ENCODE data around the gene GNL2.
"Not testable (repeated sequence)": the region's sequence is repeated elsewhere in the genome, so short reads cannot be mapped to it uniquely, and the experiment has no call there.

Gene GNL2

GRCh38 chr1:37540036-37540785 lies 55.5 kb downstream of the GNL2 start:
- Histone ChIP-seq H3K27me3 (ENCODE audit: insufficient read depth, poor library complexity, severe bottlenecking) (no peaks in the 10 kb centered on the region), H3K27ac (replicated peaks) (no peak overlapping the region), H3K4me3 (replicated peaks; ENCODE audit: insufficient read depth, low read length) (no peak overlapping the region)
- TF ChIP-seq CTCF (IDR thresholded peaks at IDR 0.05; ENCODE audit: insufficient read depth, low read length) (no peak), POLR2AphosphoS5 (IDR thresholded peaks at IDR 0.05; ENCODE audit: low read depth) (no peak), SPI1 (IDR thresholded peaks at IDR 0.05; ENCODE audit: borderline replicate concordance, low read depth) (no peak), GABPA (IDR thresholded peaks at IDR 0.05; ENCODE audit: low read depth) (no peak)
- TF ChIP-seq, protein P1, sequence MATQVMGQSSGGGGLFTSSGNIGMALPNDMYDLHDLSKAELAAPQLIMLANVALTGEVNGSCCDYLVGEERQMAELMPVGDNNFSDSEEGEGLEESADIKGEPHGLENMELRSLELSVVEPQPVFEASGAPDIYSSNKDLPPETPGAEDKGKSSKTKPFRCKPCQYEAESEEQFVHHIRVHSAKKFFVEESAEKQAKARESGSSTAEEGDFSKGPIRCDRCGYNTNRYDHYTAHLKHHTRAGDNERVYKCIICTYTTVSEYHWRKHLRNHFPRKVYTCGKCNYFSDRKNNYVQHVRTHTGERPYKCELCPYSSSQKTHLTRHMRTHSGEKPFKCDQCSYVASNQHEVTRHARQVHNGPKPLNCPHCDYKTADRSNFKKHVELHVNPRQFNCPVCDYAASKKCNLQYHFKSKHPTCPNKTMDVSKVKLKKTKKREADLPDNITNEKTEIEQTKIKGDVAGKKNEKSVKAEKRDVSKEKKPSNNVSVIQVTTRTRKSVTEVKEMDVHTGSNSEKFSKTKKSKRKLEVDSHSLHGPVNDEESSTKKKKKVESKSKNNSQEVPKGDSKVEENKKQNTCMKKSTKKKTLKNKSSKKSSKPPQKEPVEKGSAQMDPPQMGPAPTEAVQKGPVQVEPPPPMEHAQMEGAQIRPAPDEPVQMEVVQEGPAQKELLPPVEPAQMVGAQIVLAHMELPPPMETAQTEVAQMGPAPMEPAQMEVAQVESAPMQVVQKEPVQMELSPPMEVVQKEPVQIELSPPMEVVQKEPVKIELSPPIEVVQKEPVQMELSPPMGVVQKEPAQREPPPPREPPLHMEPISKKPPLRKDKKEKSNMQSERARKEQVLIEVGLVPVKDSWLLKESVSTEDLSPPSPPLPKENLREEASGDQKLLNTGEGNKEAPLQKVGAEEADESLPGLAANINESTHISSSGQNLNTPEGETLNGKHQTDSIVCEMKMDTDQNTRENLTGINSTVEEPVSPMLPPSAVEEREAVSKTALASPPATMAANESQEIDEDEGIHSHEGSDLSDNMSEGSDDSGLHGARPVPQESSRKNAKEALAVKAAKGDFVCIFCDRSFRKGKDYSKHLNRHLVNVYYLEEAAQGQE (IDR thresholded peaks at IDR 0.05; ENCODE audit: insufficient replicate concordance, low read depth), result no peak
- no peak for DNase-seq (ENCODE audit: low read depth in 1 of 2, low spot score in 1 of 2)

GRCh38 chr1:37539154-37539553 lies 56.6 kb downstream of the GNL2 start:
- not testable (repeated sequence) for H3K27me3 ChIP-seq (ENCODE audit: insufficient read depth, poor library complexity, severe bottlenecking); DNase-seq (ENCODE audit: low read depth in 1 of 2, low spot score in 1 of 2); H3K4me3 ChIP-seq (replicated peaks; ENCODE audit: insufficient read depth, low read length); H3K27ac ChIP-seq (replicated peaks)

DNA sequence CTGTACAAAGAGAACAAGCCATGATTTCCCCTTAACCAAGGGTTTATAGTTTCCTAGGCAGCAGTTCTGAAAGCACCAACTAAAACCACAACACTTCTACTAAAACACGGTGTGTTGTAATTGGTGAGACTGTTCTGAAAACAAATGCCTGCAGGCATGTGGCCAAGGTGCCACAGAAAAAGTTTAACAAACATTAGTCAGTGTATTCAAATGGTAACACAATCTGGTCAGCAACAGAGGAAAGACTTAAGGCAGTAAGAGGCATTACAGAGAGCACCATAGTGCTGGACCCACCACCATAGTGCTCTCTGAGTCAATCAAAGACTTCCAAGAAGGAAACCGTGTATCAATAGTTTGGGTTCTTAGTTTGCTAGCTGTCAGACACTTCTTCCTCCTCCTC lies 58.4 kb downstream of the GNL2 start:
- no peaks in the 10 kb centered on the region for H3K27me3 ChIP-seq (ENCODE audit: insufficient read depth, poor library complexity, severe bottlenecking)
- H3K4me3 ChIP-seq (replicated peaks; ENCODE audit: insufficient read depth, low read length), result no peak overlapping the region
- TF ChIP-seq, protein P1 (IDR thresholded peaks at IDR 0.05; ENCODE audit: insufficient replicate concordance, low read depth), result no peak
- TF ChIP-seq POLR2AphosphoS5 (IDR thresholded peaks at IDR 0.05; ENCODE audit: low read depth) (no peak), GABPA (IDR thresholded peaks at IDR 0.05; ENCODE audit: low read depth) (no peak), SPI1 (IDR thresholded peaks at IDR 0.05; ENCODE audit: borderline replicate concordance, low read depth) (no peak), CTCF (IDR thresholded peaks at IDR 0.05; ENCODE audit: insufficient read depth, low read length) (no peak)
- DNase-seq (ENCODE audit: low read depth in 1 of 2, low spot score in 1 of 2), result no peak
- no peak overlapping the region for H3K27ac ChIP-seq (replicated peaks)

GRCh38 chr1:37533317-37534093 lies 62.2 kb downstream of the GNL2 start:
- no peak overlapping the region for H3K4me3 ChIP-seq (replicated peaks; ENCODE audit: insufficient read depth, low read length)
- no peaks in the 10 kb centered on the region for H3K27me3 ChIP-seq (ENCODE audit: insufficient read depth, poor library complexity, severe bottlenecking)
- no peak overlapping the region for H3K27ac ChIP-seq (replicated peaks)
- DNase-seq (ENCODE audit: low read depth in 1 of 2, low spot score in 1 of 2), result no peak
- TF ChIP-seq GABPA (IDR thresholded peaks at IDR 0.05; ENCODE audit: low read depth), result no peak
- TF ChIP-seq SPI1 (IDR thresholded peaks at IDR 0.05; ENCODE audit: borderline replicate concordance, low read depth), result no peak
- no peak for TF ChIP-seq CTCF (IDR thresholded peaks at IDR 0.05; ENCODE audit: insufficient read depth, low read length)
- TF ChIP-seq, protein P1 (IDR thresholded peaks at IDR 0.05; ENCODE audit: insufficient replicate concordance, low read depth), result no peak
- TF ChIP-seq POLR2AphosphoS5 (IDR thresholded peaks at IDR 0.05; ENCODE audit: low read depth), result no peak

GRCh38 chr1:37532418-37533156 lies 63.1 kb downstream of the GNL2 start:
- not testable (repeated sequence) for H3K4me3 ChIP-seq (replicated peaks; ENCODE audit: insufficient read depth, low read length); DNase-seq (ENCODE audit: low read depth in 1 of 2, low spot score in 1 of 2); H3K27me3 ChIP-seq (ENCODE audit: insufficient read depth, poor library complexity, severe bottlenecking); H3K27ac ChIP-seq (replicated peaks)
